A549 (cell line): Measurements from ENCODE around the gene OR52W1. TPM values are rescaled to one million over a fixed set of nuclear protein-coding genes. Genes with fewer than 3 reads are reported as not detected.

ENCODE experiments used
- polyA plus RNA-seq, 4 experiments: library from polyadenylated mRNA; depleted of rRNA in 3 of 4; stranded (reverse); fragments of >200 nt; fragmentation: RNase III in 1 of 4; extraction: RNeasy Plus Mini Kit Qiagen cat#74134 plus additional on column Dnase treatment in 1 of 4; gene quantifications; 2 replicates in 3 of 4; 3 replicates in 1 of 4; pipeline ENCODE4 v1.2.3, GENCODE V29; 2011 to 2017

Gene OR52W1
- polyA plus RNA-seq, 2 of the 4 experiments (the other 2 are of a cell fraction) = not detected

Other genes with a start within 250 kb of the OR52W1 start
- gene OR56A5, start 230.7 kb upstream of the OR52W1 start, polyA plus RNA-seq (2011; rRNA removed) = not detected in 2 replicates
- gene OR56A5, start 230.7 kb upstream of the OR52W1 start, polyA plus RNA-seq (2017; fragmentation: RNase III; extraction: RNeasy Plus Mini Kit Qiagen cat#74134 plus additional on column Dnase treatment) = not detected in 3 replicates
- gene OR52L1, start 212.2 kb upstream of the OR52W1 start, polyA plus RNA-seq (2011; rRNA removed) = not detected in 2 replicates
- not detected in 3 replicates for gene OR52L1, start 212.2 kb upstream of the OR52W1 start, polyA plus RNA-seq (2017; fragmentation: RNase III; extraction: RNeasy Plus Mini Kit Qiagen cat#74134 plus additional on column Dnase treatment)
- gene OR56A4, start 192.3 kb upstream of the OR52W1 start, polyA plus RNA-seq (2011; rRNA removed) = not detected in 2 replicates
- not detected in 3 replicates for gene OR56A4, start 192.3 kb upstream of the OR52W1 start, polyA plus RNA-seq (2017; fragmentation: RNase III; extraction: RNeasy Plus Mini Kit Qiagen cat#74134 plus additional on column Dnase treatment)
- not detected in 2 replicates for gene OR56A1, start 168.5 kb upstream of the OR52W1 start, polyA plus RNA-seq (2011; rRNA removed)
- not detected in 3 replicates for gene OR56A1, start 168.5 kb upstream of the OR52W1 start, polyA plus RNA-seq (2017; fragmentation: RNase III; extraction: RNeasy Plus Mini Kit Qiagen cat#74134 plus additional on column Dnase treatment)
- not detected in 2 replicates for gene OR56B4, start 91.5 kb upstream of the OR52W1 start, polyA plus RNA-seq (2011; rRNA removed)
- gene OR56B4, start 91.5 kb upstream of the OR52W1 start, polyA plus RNA-seq (2017; fragmentation: RNase III; extraction: RNeasy Plus Mini Kit Qiagen cat#74134 plus additional on column Dnase treatment) = not detected in 3 replicates
- gene OR52B2, start 28.9 kb upstream of the OR52W1 start, polyA plus RNA-seq (2011; rRNA removed) = not detected in 2 replicates
- not detected in 3 replicates for gene OR52B2, start 28.9 kb upstream of the OR52W1 start, polyA plus RNA-seq (2017; fragmentation: RNase III; extraction: RNeasy Plus Mini Kit Qiagen cat#74134 plus additional on column Dnase treatment)
- gene C11orf42, start 6.3 kb downstream of the OR52W1 start, polyA plus RNA-seq (2011; rRNA removed) = not detected in 2 replicates
- not detected in 3 replicates for gene C11orf42, start 6.3 kb downstream of the OR52W1 start, polyA plus RNA-seq (2017; fragmentation: RNase III; extraction: RNeasy Plus Mini Kit Qiagen cat#74134 plus additional on column Dnase treatment)
- gene FHIP1B, start 35.4 kb downstream of the OR52W1 start, polyA plus RNA-seq (2011; rRNA removed) = 19.4 and 23.9 TPM in 2 replicates
- 12.6 to 14.3 TPM (median 13.9 TPM) in 3 replicates for gene FHIP1B, start 35.4 kb downstream of the OR52W1 start, polyA plus RNA-seq (2017; fragmentation: RNase III; extraction: RNeasy Plus Mini Kit Qiagen cat#74134 plus additional on column Dnase treatment)
- 0.12 and 0.19 TPM in 2 replicates for gene CNGA4, start 39.9 kb downstream of the OR52W1 start, polyA plus RNA-seq (2011; rRNA removed)
- gene CNGA4, start 39.9 kb downstream of the OR52W1 start, polyA plus RNA-seq (2017; fragmentation: RNase III; extraction: RNeasy Plus Mini Kit Qiagen cat#74134 plus additional on column Dnase treatment) = 0.10 to 0.12 TPM (median 0.11 TPM) in 3 replicates
- gene CCKBR, start 60.6 kb downstream of the OR52W1 start, polyA plus RNA-seq (2011; rRNA removed) = not detected in 2 replicates
- gene CCKBR, start 60.6 kb downstream of the OR52W1 start, polyA plus RNA-seq (2017; fragmentation: RNase III; extraction: RNeasy Plus Mini Kit Qiagen cat#74134 plus additional on column Dnase treatment) = not detected in 3 replicates
- 5.2 and 6.0 TPM in 2 replicates for gene CAVIN3, start 121.3 kb downstream of the OR52W1 start, polyA plus RNA-seq (2011; rRNA removed)
- 15.9 to 26.7 TPM (median 22.9 TPM) in 3 replicates for gene CAVIN3, start 121.3 kb downstream of the OR52W1 start, polyA plus RNA-seq (2017; fragmentation: RNase III; extraction: RNeasy Plus Mini Kit Qiagen cat#74134 plus additional on column Dnase treatment)
- 5.1 and 5.5 TPM in 2 replicates for gene SMPD1, start 191.2 kb downstream of the OR52W1 start, polyA plus RNA-seq (2011; rRNA removed)
- gene SMPD1, start 191.2 kb downstream of the OR52W1 start, polyA plus RNA-seq (2017; fragmentation: RNase III; extraction: RNeasy Plus Mini Kit Qiagen cat#74134 plus additional on column Dnase treatment) = 5.7 to 6.8 TPM (median 6.5 TPM) in 3 replicates
- gene APBB1, start 219.9 kb downstream of the OR52W1 start, polyA plus RNA-seq (2011; rRNA removed) = 13.6 and 17.2 TPM in 2 replicates
- 14.4 to 18.5 TPM (median 16.4 TPM) in 3 replicates for gene APBB1, start 219.9 kb downstream of the OR52W1 start, polyA plus RNA-seq (2017; fragmentation: RNase III; extraction: RNeasy Plus Mini Kit Qiagen cat#74134 plus additional on column Dnase treatment)
- 0.66 and 1.5 TPM in 2 replicates for gene HPX, start 241.8 kb downstream of the OR52W1 start, polyA plus RNA-seq (2011; rRNA removed)
- gene HPX, start 241.8 kb downstream of the OR52W1 start, polyA plus RNA-seq (2017; fragmentation: RNase III; extraction: RNeasy Plus Mini Kit Qiagen cat#74134 plus additional on column Dnase treatment) = 0.35 to 0.70 TPM (median 0.57 TPM) in 3 replicates